Lower lobe of right lung (tissue), 2 donors: Measurements from ENCODE around the gene FLT3. TPM values are rescaled to one million over a fixed set of nuclear protein-coding genes. Genes with fewer than 3 reads are reported as not detected.

Experiments used
- ATAC-seq, 2 donors: fragments of 200-7000 bp; cut with Tn5 transposase; one replicate each; pipeline ENCODE4 v1.9.1; 2020 to 2022; ENCODE audit warnings: mild to moderate bottlenecking in 2 of 2, moderate library complexity in 2 of 2
- DNase-seq: peaks from one replicate; pipeline ENCODE4 v3.0.0-alpha.2; 2020
- H3K27ac ChIP-seq: fragments of 200-600 bp; one replicate; pipeline ENCODE4 v1.8.0; 2022
- H3K27me3 ChIP-seq: fragments of 200-600 bp; one replicate; pipeline ENCODE4 v1.8.0; 2022; ENCODE audit warnings: low read depth
- H3K36me3 ChIP-seq: fragments of 200-600 bp; one replicate; pipeline ENCODE4 v1.8.0; 2022; ENCODE audit warnings: mild to moderate bottlenecking
- H3K4me1 ChIP-seq: fragments of 200-600 bp; one replicate; pipeline ENCODE4 v1.8.0; 2022
- H3K4me3 ChIP-seq: fragments of 200-600 bp; one replicate; pipeline ENCODE4 v1.8.0; 2022; ENCODE audit warnings: mild to moderate bottlenecking
- H3K9me3 ChIP-seq: fragments of 200-600 bp; one replicate; pipeline ENCODE4 v1.8.0; 2022
- intact Hi-C: fragments of 100-400 bp; cut with DNase I; formaldehyde crosslinking; loops from one replicate; pipeline ENCODE4 v1.11.0; 2022
- total RNA-seq: library from RNA; stranded (reverse); fragmentation: NEBNext Ultra II Directional; extraction: Animal tissue kit (Norgen Biotek cat#: 25700); gene quantifications from one replicate; pipeline ENCODE4 v1.2.1, GENCODE V29; 2021
- TF ChIP-seq, protein P1 (sequence below): fragments of 200-600 bp; IDR thresholded peaks from one replicate; pipeline ENCODE4 v1.8.0; 2022; ENCODE audit warnings: antibody characterized with exemption, mild to moderate bottlenecking
- donor health status: DM: no; HTN: yes; CAD: no; lungs with severe emphysema.

Gene FLT3
- total RNA-seq, 1 donor from 2014 or later, result 1.6 TPM

DNA sequence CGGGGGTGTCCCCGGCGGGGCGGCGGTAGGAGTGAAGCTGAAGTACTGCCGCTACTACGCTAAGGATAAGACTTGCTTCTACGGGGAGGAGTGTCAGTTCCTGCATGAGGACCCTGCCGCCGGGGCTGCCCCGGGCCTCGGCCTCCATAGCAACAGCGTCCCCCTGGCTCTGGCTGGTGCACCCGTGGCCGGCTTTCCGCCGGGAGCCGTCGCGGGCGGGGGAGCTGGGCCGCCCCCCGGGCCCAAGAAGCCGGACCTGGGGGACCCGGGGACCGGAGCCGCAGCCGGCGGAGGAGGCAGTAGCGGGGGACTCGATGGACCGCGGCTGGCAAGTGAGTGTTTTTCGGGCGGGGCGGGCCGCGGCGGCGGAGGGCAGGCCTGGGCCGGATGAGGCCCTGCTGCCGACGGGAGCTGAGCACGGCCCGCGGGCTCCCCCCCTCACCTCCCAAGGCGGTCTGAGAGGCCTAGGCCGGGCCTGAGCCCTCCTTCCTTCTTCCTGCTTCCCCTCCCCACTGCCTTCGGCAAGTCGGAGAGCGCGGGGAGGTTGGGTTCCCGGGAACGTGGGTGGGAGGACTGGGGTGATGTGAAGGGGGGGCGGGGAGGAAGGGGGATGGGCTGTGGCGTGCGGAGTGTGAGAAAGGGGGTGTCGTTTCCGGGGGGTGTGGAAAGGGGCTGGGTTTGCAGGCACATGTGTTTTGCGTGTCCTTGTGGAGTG is 38.5 kb upstream of the FLT3 start:
- intact Hi-C loops, result no loop called here
- Histone ChIP-seq H3K36me3 (no peaks in the 10 kb centered on the region), H3K4me1 (peaks cover 40% of the 10 kb centered on the region)

DNA sequence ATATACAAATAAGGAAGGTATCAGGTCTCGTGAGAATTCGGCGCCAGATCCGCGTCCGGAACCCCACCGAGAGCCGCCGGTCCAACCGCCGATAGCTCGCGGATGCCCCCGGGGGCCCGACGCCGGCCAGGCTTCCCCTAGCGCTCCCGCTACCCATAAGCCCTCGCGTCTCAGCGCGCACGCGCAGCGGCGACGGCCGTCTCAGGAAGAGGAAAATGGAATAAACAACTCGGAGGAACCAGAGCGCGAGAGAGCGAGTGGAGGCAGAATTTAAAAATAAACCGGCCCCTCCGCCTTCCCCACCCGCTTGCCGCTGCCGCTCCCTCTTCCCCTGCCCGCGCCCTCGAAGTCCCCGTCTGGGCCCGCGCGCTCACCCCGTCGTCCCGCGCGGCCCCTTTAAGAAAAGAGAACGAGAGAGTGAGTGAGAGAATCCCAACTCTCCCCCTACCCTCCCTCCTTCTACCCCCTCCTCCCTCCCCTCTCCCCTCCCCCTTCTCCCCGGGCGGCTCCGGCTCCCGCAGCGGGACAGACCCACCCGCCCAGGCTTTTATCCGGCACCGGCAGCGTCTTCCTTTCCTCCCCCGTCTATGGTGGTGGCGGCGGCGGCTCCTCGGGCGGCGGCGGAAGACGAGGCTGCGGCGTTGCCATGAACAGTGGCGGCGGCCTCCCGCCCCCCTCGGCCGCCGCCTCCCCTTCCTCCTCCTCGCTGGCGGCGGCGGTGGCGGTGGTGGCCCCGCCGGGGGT is 37.8 kb upstream of the FLT3 start, which contains the start of gene PAN3:
Gene PAN3 (plus strand): TSS at position 534 of the 744 bp plus-strand sequence. CDS start 113 bp downstream, at position 647.
- Histone ChIP-seq H3K4me3 (peak within 1 kb of the TSS; percentile 98), H3K4me1 (peaks cover 40% of the 10 kb centered on the region), H3K27ac (peak within 1 kb of the TSS; percentile 98), H3K27me3 (no peaks in the 10 kb centered on the region), H3K9me3 (no peaks in the 10 kb centered on the region), H3K36me3 (no peaks in the 10 kb centered on the region)
- ATAC-seq, result peak; percentile 90 to 92
- DNase-seq, result peak; percentile 96
- TF ChIP-seq, protein P1, sequence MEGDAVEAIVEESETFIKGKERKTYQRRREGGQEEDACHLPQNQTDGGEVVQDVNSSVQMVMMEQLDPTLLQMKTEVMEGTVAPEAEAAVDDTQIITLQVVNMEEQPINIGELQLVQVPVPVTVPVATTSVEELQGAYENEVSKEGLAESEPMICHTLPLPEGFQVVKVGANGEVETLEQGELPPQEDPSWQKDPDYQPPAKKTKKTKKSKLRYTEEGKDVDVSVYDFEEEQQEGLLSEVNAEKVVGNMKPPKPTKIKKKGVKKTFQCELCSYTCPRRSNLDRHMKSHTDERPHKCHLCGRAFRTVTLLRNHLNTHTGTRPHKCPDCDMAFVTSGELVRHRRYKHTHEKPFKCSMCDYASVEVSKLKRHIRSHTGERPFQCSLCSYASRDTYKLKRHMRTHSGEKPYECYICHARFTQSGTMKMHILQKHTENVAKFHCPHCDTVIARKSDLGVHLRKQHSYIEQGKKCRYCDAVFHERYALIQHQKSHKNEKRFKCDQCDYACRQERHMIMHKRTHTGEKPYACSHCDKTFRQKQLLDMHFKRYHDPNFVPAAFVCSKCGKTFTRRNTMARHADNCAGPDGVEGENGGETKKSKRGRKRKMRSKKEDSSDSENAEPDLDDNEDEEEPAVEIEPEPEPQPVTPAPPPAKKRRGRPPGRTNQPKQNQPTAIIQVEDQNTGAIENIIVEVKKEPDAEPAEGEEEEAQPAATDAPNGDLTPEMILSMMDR, result peak; percentile 31
- intact Hi-C loops, result no loop called here

More for the DNA sequence above, 38.5 kb upstream of the FLT3 start:
- no peaks in the 10 kb centered on the region for H3K9me3 ChIP-seq
- H3K27ac ChIP-seq, result peak overlapping the region; percentile 98
- TF ChIP-seq, protein P1, result no peak
- peak overlapping the region; percentile 98 for H3K4me3 ChIP-seq
- no peaks in the 10 kb centered on the region for H3K27me3 ChIP-seq
- DNase-seq, result peak; percentile 92
- ATAC-seq, result peak; percentile 87 to 90

DNA sequence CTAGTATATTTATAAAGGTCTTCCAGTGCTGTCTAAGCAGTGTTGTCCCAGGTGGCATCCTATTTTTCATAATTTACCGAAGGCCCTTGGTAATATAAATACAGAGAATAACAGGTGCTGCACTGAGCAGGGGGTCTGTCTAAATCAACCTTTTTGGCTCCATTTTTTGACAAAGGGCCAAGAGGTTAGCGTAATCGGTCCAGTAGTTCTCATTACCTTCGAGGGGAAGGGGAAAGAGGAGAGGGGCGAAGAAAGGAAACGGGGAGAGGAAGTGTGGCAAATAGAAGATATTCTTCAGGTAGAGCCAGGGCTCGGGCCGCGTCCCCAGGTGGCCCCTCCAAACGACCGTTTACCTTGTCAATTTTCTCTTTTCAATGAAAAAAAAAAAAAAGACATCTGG is 37.2 kb upstream of the FLT3 start:
- Histone ChIP-seq H3K4me3 (peak overlapping the region; percentile 98), H3K9me3 (no peaks in the 10 kb centered on the region), H3K36me3 (no peaks in the 10 kb centered on the region), H3K4me1 (peaks cover 38% of the 10 kb centered on the region), H3K27ac (peak overlapping the region; percentile 98), H3K27me3 (no peaks in the 10 kb centered on the region)
- ATAC-seq, result no peak
- intact Hi-C loops, result no loop called here
- TF ChIP-seq, protein P1, result no peak
- no peak for DNase-seq

DNA sequence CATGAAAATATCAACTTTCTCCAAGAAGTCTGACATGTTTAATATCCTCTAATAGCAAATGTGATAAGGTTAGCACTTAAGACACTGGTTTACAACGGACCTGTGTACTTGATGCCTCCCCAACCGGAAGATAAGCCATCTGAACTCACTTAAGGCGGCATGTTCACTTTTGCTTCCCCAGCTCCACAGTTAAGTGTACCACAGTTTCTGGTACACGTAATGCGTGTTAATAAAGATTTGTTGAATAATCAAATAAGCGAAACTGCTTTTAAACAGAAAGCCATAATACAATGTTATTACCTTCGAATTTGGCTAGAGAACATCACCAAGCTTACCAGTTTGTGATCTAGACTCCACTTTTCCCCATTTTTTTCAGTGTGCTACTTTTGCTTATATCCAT is 36.5 kb upstream of the FLT3 start:
- peak overlapping the region; percentile 98 for H3K4me3 ChIP-seq
- H3K36me3 ChIP-seq, result no peaks in the 10 kb centered on the region
- TF ChIP-seq, protein P1, result no peak
- DNase-seq, result no peak
- no peak for ATAC-seq
- H3K9me3 ChIP-seq, result no peaks in the 10 kb centered on the region
- H3K4me1 ChIP-seq, result peaks cover 31% of the 10 kb centered on the region
- intact Hi-C loops, result no loop called here
- no peaks in the 10 kb centered on the region for H3K27me3 ChIP-seq
- no peak overlapping the region for H3K27ac ChIP-seq

DNA sequence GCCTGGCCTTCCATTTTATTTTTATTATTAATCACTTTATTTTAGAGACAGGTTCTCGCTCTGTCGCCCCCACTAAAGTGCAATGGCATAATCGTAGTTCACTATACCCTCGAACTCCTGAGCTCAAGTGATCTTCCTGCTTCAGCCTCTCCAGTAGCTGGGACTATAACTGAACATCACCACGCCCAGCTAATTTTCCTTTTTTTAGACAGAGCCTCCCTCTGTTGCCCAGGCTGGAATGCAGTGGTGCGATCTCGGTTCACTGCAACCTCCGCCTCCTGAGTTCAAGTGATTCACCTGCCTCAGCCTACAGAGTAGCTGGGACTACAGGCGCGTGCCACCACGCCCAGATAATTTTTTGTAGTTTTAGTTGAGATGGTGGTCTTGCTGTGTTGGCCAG is 31.3 kb upstream of the FLT3 start:
- Histone ChIP-seq H3K36me3 (no peaks in the 10 kb centered on the region), H3K4me3 (no peak overlapping the region), H3K9me3 (no peaks in the 10 kb centered on the region), H3K4me1 (peaks cover under 1% of the 10 kb centered on the region), H3K27me3 (no peaks in the 10 kb centered on the region), H3K27ac (no peak overlapping the region)
- TF ChIP-seq, protein P1, result no peak
- ATAC-seq, result no peak
- no peak for DNase-seq
- intact Hi-C loops, result no loop called here
